Activated T-helper 1 cell treated with Interleukin-2 at 50 U/mL for 16 hours (primary cell): ENCODE measurements around the gene MMP27.
"Not testable (repeated sequence)": the region's sequence is repeated elsewhere in the genome, so short reads cannot be mapped to it uniquely, and the experiment has no call there.

Experiments
- DNase-seq: peaks from one replicate; pipeline ENCODE4 v3.0.0-alpha.2; 2020; ENCODE audit warnings: low read depth

MMP27 gene

GRCh38 chr11:102705626-102706025, at the start of gene MMP27:
Gene MMP27 (minus strand): TSS chr11:102705769. CDS start chr11:102705714, 55 bp downstream.
- no peak for DNase-seq

DNA sequence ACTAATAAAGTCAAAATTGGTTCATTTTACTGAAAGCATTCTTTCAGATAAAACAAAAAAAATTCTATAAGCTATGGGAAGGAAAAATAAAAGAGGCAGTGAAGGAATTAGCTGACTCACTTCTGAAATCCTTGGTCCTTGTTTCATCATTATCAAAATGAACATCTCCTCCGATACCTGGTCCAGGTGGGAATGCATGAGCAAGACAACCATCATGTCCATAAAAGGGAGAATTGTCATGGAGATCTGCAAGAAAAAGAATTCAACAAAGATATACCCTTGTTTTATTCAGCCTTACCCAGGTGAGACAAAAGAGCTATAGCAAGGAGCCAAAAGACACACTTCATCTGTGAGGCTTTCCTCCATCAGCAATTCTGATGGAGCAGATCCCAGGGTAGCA, 47.7 kb upstream of the MMP27 start:
- no peak for DNase-seq

DNA sequence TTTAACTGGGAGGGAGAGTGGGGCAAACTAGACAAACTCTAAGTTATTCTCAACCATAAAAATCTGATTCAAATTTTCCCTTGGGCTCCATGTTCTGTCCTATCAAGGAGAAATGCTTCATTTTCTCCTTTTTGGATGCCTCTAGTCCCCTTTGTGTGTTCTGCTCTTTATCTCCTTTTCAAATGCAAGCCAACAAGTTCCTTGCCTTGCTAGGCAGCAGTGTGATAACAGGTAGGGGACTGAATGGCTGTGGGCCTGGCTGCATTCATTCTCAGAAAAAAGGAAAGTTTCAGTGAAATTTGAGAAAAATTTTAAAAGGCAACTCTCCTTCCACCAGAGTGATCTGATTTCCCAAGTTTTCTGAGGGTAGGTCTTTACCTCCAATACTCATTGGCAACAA, 46.1 kb upstream of the MMP27 start:
- DNase-seq, result no peak

DNA sequence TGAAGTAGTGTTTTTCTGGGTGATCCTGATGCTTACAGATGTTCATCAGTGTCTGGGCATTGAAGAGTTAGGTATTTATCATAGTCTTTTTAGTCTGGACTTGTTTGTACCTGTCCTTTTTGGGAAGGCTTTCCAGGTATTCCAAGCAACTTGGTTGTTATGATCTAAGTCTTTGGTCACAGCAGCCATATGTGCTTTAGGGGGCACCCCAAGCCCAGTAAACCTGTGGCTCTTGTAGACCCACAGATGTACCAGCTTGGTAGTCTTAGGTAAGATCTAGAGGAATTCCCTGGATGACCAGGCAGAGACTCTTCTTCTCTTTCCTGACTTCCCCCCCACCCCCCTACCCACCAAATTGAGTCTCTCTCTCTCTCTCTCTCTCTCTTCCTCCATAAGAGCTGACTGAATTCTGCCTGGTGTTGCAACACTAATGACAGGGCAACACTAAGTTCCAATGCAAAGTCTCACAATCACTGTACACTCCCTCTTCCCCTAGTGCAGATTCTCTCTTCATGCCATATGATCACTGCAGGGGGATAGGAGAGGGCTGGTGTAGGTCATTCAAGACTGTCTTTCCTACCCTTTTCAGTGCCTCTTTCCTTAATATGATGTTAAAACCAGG, 43.6 kb upstream of the MMP27 start:
- no peak for DNase-seq

- DNase-seq, result not testable (repeated sequence)
Measured at GRCh38 chr11:102746746-102747578, 41.4 kb upstream of the MMP27 start.

GRCh38 chr11:102734650-102735049, 29.1 kb upstream of the MMP27 start:
- DNase-seq, result no peak

DNA sequence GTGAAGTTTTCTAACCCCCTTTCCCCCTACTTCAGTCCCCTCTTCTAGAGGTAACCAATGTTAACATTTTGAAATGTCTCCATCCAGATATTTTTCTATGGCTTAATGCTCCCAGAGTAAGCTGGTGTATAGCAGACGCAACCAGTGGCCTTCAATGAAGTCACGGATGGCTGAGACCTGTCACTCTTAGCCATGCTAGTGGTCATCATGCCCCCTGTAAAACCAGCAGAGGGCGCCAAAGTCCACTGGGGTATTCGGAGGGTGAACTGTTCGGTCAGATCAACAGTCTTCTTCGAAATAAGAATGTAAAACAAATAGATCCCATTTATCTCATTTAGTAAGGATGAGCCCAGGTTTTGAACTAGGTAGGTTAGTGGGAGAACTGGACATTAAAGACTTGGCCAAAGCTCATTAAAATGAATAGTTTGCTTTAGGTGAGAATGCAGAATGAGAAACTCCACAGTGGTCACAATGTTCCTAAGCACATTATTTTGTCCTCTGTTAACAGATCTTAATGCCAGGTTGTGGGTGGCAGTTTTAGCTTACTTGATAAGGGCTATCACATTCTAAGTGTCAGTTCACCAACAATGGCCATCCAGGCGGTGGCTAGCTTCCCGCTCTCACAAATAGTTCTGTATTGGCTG, 27.8 kb upstream of the MMP27 start:
- DNase-seq, result no peak

- DNase-seq, result not testable (repeated sequence)
Measured at GRCh38 chr11:102730944-102731343, 25.4 kb upstream of the MMP27 start.

- DNase-seq, result no peak
Measured at GRCh38 chr11:102729849-102730815, 24.6 kb upstream of the MMP27 start.

DNA sequence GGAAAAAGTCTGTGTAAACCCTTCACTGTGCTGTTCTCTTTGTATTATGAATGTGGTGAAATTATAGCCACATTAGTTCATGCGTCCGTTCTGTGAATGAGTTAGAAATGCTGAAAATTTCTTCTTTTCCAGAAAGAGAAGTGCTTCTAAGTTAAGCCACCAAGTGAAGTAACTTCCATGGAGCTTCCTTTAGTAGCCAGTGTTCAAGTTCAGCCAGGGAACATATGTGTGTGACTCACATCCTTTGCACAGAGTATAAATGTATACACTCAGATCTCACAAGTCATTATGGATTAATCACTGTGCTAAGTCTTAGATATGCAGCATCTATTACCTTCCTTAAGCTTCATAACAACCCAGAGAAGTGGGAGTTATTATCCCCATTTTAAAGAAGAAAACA, 22.3 kb upstream of the MMP27 start:
- DNase-seq, result no peak

DNA sequence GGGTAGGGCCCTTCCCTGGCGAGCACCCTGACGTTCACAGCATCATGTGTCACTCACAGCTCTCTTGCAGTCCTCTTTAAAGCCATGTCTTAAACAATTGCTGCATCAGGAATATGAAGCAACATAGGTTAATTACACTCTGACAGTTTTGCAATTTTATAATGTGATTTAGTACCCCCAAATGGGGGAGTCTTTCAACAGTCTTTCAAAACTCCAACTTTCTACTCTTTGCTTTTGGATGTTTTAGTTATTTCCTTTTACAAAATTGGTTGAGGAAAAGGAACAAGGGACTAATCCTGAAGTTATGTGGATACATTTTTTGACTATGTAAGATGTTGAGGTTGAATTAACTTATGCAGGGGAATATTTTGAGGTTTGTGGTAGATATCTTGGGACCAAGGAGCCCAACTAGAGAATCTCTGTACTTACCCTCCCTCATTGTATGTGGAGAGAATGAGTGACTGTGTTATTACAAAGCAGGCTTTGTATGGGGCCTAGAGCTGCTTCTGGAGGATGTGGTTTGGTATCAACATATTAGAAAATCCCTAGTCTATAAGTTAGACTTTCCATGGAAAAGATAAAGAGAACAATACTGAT, 19.4 kb upstream of the MMP27 start, which contains the start of gene MMP8:
Gene MMP8 (minus strand): TSS at position 51 of the 597 bp plus-strand sequence. CDS start 99 bp downstream, outside the sequence.
- no peak for DNase-seq

DNA sequence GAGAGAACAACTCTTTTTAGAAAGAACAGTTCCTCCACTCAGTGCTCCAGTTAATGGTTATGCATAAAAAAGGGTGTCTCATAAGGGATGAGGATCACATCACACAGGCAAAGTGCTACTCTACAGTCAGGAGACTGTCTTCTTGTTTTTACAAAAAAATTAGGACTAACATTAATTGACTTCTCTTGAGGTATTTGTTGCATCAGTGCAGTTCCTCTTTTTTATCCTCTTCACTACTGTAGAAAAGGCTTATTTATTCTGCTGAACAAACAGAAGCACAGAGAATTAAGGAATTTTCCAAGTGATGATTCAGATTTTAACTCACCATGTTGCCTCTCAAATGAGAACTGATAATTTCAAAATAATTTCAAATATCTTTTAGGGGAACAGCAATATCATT, 17.3 kb upstream of the MMP27 start:
- no peak for DNase-seq

GRCh38 chr11:102719620-102720277, 14.2 kb upstream of the MMP27 start:
- DNase-seq, result no peak

DNA sequence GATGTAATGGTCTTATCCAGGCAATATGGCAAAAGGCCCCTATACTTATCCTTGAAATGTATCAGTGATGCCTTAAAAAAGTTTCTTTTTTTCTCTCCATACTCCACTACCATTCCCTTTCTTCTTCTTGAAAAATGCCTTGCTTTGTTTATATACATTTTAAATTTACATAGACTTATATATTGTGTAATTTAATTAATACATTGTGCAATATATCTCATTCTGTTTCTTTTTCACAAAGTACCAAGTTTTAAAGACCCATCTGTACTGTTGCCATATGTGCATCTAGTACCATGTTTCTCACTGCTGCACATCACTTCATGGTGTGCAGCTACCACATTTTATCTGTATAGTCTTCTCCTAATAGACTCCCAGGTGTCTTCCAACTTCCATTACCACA, 11.7 kb upstream of the MMP27 start:
- DNase-seq, result no peak

GRCh38 chr11:102716527-102716926, 11.0 kb upstream of the MMP27 start:
- no peak for DNase-seq

DNA sequence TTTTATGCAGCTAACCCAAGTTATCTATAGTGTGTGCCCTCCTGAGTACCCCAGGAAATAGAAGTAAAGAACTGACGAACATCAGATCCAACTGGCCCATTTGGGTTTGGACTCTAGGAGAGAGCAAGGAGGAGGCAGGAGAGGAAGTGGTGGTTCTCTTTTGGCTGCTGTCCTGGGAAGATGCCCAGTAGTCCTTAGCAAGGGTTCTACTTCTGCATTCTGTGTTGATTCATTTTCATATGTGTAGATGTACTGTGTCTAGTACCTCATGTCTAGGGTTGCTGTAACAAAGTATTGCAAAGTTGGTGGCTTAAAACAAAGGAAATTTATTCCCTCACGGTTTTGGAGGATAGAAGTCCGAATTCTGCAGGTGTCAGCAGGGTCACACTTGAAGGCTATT, 6.6 kb upstream of the MMP27 start:
- DNase-seq, result no peak

- DNase-seq, result no peak
Measured at GRCh38 chr11:102709201-102709945, 3.8 kb upstream of the MMP27 start.

GRCh38 chr11:102708654-102709053, 3.1 kb upstream of the MMP27 start:
- no peak for DNase-seq

- no peak for DNase-seq
Measured at GRCh38 chr11:102704841-102705240, 728 bp downstream of the MMP27 start.

DNA sequence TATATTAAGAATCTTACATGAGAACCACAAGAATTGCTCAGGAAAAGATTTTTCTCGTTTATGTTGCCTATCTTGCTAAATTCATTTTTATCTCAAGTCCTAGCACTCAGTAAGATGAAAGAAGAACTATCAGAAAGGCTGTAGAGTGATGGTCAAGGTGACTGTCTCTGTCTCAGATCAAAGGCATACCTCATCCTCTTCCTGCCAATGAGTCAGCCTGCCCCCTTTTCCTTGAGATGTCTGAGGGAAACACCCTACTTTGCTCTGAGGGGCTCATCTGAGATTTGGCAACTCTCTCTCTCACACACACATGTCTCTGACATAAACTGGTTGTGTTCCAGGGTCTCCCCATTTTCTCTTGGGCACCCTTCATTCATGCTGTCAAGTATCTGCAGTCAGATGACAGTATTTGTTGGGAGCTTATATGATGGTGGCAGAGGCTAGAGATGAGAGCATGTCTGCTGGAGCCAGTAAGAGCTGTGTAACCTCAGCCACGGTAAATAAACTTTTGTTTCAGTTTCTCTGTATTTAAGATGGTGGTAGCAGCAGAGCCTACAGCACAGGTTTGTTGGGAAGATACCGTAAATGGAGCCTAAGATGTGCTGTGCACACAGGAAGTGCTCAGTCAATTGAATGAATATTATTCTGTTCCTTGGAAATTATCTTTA, 1.6 kb downstream of the MMP27 start:
- DNase-seq, result no peak
